GM20000 (cell line): ENCODE results near the gene PTPMT1.

ENCODE experiments used
- DNase-seq: peaks from one replicate; pipeline ENCODE4 v3.0.0; 2012; ENCODE audit warnings: low spot score
- CTCF ChIP-seq: IDR thresholded peaks from 2 replicates; pipeline ENCODE4 v1.5.1; 2012; ENCODE audit warnings: mild to moderate bottlenecking, control low read depth; ENCODE audit errors: extremely low read depth, missing control alignments

Gene PTPMT1

GRCh38 chr11:47577460-47578041 is 12.2 kb downstream of the PTPMT1 start:
- no peak for TF ChIP-seq CTCF
- no peak for DNase-seq

- TF ChIP-seq CTCF = no peak
- peak; percentile 91 for DNase-seq
Observed at GRCh38 chr11:47578524-47579494, 13.4 kb downstream of the PTPMT1 start, which contains the start of the genes KBTBD4 and NDUFS3. Gene KBTBD4 (minus strand): TSS chr11:47578970. CDS start chr11:47578951, 19 bp downstream. Gene NDUFS3 (plus strand): TSS chr11:47579074. CDS start chr11:47579092, 18 bp downstream.

DNA sequence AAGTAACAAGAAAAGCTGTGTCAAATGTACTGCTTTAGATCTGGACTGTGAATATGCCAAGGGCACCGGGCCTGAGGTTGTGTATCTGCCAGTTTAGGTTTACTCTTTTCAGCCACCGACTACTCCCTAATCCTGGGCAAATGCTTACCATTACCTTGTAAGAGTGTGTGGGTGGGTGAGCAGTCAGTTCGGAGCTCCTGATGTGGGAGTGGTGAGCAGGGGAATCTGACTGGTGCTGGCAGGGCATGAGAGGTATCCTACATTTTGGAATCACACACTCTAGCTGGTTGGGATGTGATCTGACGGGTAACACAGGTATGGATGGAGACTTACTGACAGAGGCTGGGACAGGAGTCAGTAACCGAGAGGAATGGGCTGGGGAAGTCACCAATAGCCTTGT is 18.4 kb downstream of the PTPMT1 start:
- no peak for DNase-seq
- no peak for TF ChIP-seq CTCF

- no peak for DNase-seq
- TF ChIP-seq CTCF = no peak
Observed at GRCh38 chr11:47586098-47586855, 20.9 kb downstream of the PTPMT1 start, which contains the start of gene FAM180B. Gene FAM180B (plus strand): TSS chr11:47586678. CDS start chr11:47586769, 91 bp downstream.

GRCh38 chr11:47587039-47587716 is 21.8 kb downstream of the PTPMT1 start:
- no peak for DNase-seq
- TF ChIP-seq CTCF = no peak

- peak; percentile 34 for DNase-seq
- TF ChIP-seq CTCF = no peak
Observed at GRCh38 chr11:47587723-47588326, 22.4 kb downstream of the PTPMT1 start.
